Calu3 (cell line): ENCODE results near the gene EZR. TPM values are rescaled to one million over a fixed set of nuclear protein-coding genes. Genes with fewer than 3 reads are reported as not detected.

Experiments used
- BruUV-seq: library from RNA; stranded (reverse); fragments of 400-500 nt; replicated peaks from 2 replicates; lab custom pipeline; 2021; lab: Mats Ljungman, UMichigan
- CTCF ChIA-PET: fragments of 300-600 bp; sonication (Branson Sonifier 250); formaldehyde crosslinking; loops from one replicate; lab custom pipeline; 2022; ENCODE audit warnings: antibody characterized with exemption; lab: Charles Lee
- DNase-seq: peaks from one replicate; pipeline ENCODE4 v3.0.0; 2022
- H3K27ac Mint-ChIP-seq: one replicate; pipeline ENCODE4 v1.8.0; 2022; ENCODE audit warnings: mixed read lengths; ENCODE audit not compliant: unreplicated experiment
- H3K27me3 Mint-ChIP-seq: one replicate; pipeline ENCODE4 v1.8.0; 2022; ENCODE audit warnings: mixed read lengths; ENCODE audit not compliant: unreplicated experiment
- H3K36me3 Mint-ChIP-seq: one replicate; pipeline ENCODE4 v1.8.0; 2022; ENCODE audit warnings: mild to moderate bottlenecking, moderate library complexity, mixed read lengths; ENCODE audit not compliant: insufficient read depth, unreplicated experiment
- H3K4me1 Mint-ChIP-seq: one replicate; pipeline ENCODE4 v1.8.0; 2022; ENCODE audit warnings: mild to moderate bottlenecking, low read depth, mixed read lengths; ENCODE audit not compliant: unreplicated experiment
- H3K4me3 Mint-ChIP-seq: one replicate; pipeline ENCODE4 v1.8.0; 2022; ENCODE audit warnings: mild to moderate bottlenecking, low read depth, moderate library complexity, mixed read lengths; ENCODE audit not compliant: unreplicated experiment
- H3K9me3 Mint-ChIP-seq: one replicate; pipeline ENCODE4 v1.8.0; 2022; ENCODE audit warnings: low read depth, mixed read lengths; ENCODE audit not compliant: unreplicated experiment
- CTCF ChIP-seq: fragments of 200-600 bp; IDR thresholded peaks from one replicate; pipeline ENCODE4 v1.8.0; 2022; ENCODE audit warnings: antibody characterized with exemption; ENCODE audit not compliant: unreplicated experiment
- intact Hi-C: fragments of 100-400 bp; cut with micrococcal nuclease; formaldehyde crosslinking; loops from one replicate; pipeline ENCODE4 v1.10.0; 2022; ENCODE audit not compliant: unreplicated experiment
- total RNA-seq: library from RNA; stranded (reverse); gene quantifications from 2 replicates; pipeline ENCODE4 v1.2.3, GENCODE V29; 2022

EZR gene
- total RNA-seq, 1 experiment from 2014 or later, result 935 TPM

- H3K27me3 Mint-ChIP-seq, result no peaks in the 10 kb centered on the region
- H3K4me1 Mint-ChIP-seq, result peaks cover 71% of the 10 kb centered on the region
- H3K27ac Mint-ChIP-seq, result peak overlapping the region; percentile 97
- H3K36me3 Mint-ChIP-seq, result peaks cover 100% of the 10 kb centered on the region
- H3K4me3 Mint-ChIP-seq, result peak overlapping the region; percentile 85
- CTCF ChIA-PET, result interaction anchor here (0.8 to 1.2 kb wide), 3 partner anchors 11 to 165 kb away, joined by 4 to 11 read pairs (median 4); partner anchors contain the start of gene EZR
- intact Hi-C loops, result no loop called here
- no peak for TF ChIP-seq CTCF
- no peak for DNase-seq
- BruUV-seq, result TSS peak; percentile 6
- H3K9me3 Mint-ChIP-seq, result no peaks in the 10 kb centered on the region
These were observed 10.7 kb downstream of the EZR start for GRCh38 chr6:158808442-158808833.

GRCh38 chr6:158807515-158808441 is 11.4 kb downstream of the EZR start:
- TF ChIP-seq CTCF, result no peak
- DNase-seq, result no peak
- BruUV-seq, result no TSS peak
- H3K36me3 Mint-ChIP-seq, result peaks cover 98% of the 10 kb centered on the region
- no peaks in the 10 kb centered on the region for H3K9me3 Mint-ChIP-seq
- peak overlapping the region; percentile 85 for H3K4me3 Mint-ChIP-seq
- intact Hi-C loops, result no loop called here
- no peaks in the 10 kb centered on the region for H3K27me3 Mint-ChIP-seq
- H3K27ac Mint-ChIP-seq, result peak overlapping the region; percentile 97
- CTCF ChIA-PET, result interaction anchor here (0.8 to 1.2 kb wide), 3 partner anchors 11 to 166 kb away, joined by 4 to 11 read pairs (median 4); partner anchors contain the start of gene EZR
- peaks cover 65% of the 10 kb centered on the region for H3K4me1 Mint-ChIP-seq

GRCh38 chr6:158805698-158806377 is 13.3 kb downstream of the EZR start:
- DNase-seq, result no peak

More at GRCh38 chr6:158805698-158806377, 13.3 kb downstream of the EZR start:
- Mint-ChIP-seq H3K4me3 (peak overlapping the region; percentile 85), H3K36me3 (peaks cover 98% of the 10 kb centered on the region), H3K27me3 (no peaks in the 10 kb centered on the region), H3K9me3 (no peaks in the 10 kb centered on the region), H3K4me1 (peaks cover 71% of the 10 kb centered on the region), H3K27ac (peak overlapping the region; percentile 97)
- CTCF ChIA-PET, result interaction anchor here (0.7 kb wide), 1 partner anchor 140 kb away, joined by 4 read pairs; no protein-coding TSS in a partner anchor
- TF ChIP-seq CTCF, result no peak
- intact Hi-C loops, result no loop called here
- BruUV-seq, result no TSS peak
